SK-N-SH (cell line): ENCODE data around the gene TNFRSF1A.

Source experiments
- EZH2phosphoT487 ChIP-seq: fragments of 200-600 bp; sonication (generic); IDR thresholded peaks from 2 replicates; pipeline ENCODE4 v1.6.1; 2017; ENCODE audit warnings: low read depth, mixed run types, mild to moderate bottlenecking, antibody characterized with exemption, moderate library complexity, borderline replicate concordance
- FOXJ3 ChIP-seq: sonication (generic); formaldehyde crosslinking; IDR thresholded peaks from 2 replicates; pipeline ENCODE4 v1.5.1; 2020; ENCODE audit warnings: mild to moderate bottlenecking, missing genetic modification reagents
- NFIC ChIP-seq: IDR thresholded peaks from 2 replicates; pipeline ENCODE4 v1.4.0; 2012; ENCODE audit warnings: borderline replicate concordance
- SMC3 ChIP-seq: IDR thresholded peaks from 2 replicates; pipeline ENCODE4 v1.6.1; 2012; ENCODE audit warnings: low read depth, low read length, improper control_type of control experiment
- TF ChIP-seq, protein P1 (sequence below): fragments of 200-600 bp; sonication (generic); IDR thresholded peaks from 2 replicates; pipeline ENCODE4 v1.6.1; 2017; ENCODE audit warnings: antibody characterized with exemption, mild to moderate bottlenecking, moderate library complexity
- TF ChIP-seq, protein P2 (sequence below): IDR thresholded peaks from 2 replicates; pipeline ENCODE4 v1.6.1; 2012; ENCODE audit warnings: mild to moderate bottlenecking, low read depth, low read length, moderate library complexity

DNA sequence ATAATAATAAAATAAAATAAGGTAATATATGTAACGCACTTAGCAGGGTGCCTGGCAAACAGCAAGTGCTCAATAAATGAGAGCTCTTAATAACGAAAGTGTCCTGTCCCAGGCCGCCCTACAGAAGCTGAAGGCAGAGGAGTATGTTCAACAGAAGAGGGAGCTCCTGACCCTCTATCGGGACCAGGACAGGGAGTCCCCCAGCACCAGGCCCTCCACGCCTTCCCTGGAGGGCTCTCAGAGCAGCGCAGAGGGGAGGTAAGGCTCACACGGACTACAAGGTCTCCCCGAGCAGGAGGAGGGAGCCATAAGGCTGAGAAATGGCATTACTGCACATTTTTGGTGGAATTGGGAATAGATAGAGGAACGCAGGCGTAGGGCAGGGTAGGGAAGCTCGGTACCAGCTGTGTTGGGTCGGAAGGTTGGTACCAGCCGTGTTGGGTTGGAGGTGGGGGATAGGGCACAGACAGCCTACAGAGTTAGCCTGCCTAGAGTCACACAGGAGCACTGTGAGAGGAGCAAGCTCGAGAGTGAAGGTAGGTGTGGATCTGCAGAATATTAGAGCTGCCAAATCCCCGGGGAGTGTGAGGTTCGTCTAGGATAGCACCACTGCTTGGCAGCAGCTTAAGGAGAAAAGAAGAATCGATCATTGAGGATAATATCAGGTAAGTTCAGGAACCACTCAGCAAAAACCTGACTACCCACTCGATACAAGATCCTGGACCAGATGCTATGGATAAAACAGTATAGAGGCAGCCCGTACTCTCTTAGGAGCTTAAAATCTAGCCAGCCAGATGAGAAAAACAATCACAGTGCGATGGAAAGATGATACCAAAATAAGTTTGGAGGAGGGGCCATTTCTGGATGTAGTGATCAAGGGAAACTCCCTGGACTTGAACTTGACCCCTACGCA, 15.3 kb downstream of the TNFRSF1A start:
- TF ChIP-seq SMC3 (peak; percentile 31; the same call in 1 of the 2 replicates), FOXJ3 (no peak), EZH2phosphoT487 (no peak), NFIC (no peak)
- TF ChIP-seq, protein P1, sequence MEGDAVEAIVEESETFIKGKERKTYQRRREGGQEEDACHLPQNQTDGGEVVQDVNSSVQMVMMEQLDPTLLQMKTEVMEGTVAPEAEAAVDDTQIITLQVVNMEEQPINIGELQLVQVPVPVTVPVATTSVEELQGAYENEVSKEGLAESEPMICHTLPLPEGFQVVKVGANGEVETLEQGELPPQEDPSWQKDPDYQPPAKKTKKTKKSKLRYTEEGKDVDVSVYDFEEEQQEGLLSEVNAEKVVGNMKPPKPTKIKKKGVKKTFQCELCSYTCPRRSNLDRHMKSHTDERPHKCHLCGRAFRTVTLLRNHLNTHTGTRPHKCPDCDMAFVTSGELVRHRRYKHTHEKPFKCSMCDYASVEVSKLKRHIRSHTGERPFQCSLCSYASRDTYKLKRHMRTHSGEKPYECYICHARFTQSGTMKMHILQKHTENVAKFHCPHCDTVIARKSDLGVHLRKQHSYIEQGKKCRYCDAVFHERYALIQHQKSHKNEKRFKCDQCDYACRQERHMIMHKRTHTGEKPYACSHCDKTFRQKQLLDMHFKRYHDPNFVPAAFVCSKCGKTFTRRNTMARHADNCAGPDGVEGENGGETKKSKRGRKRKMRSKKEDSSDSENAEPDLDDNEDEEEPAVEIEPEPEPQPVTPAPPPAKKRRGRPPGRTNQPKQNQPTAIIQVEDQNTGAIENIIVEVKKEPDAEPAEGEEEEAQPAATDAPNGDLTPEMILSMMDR, result peak; percentile 43
- TF ChIP-seq, protein P2, sequence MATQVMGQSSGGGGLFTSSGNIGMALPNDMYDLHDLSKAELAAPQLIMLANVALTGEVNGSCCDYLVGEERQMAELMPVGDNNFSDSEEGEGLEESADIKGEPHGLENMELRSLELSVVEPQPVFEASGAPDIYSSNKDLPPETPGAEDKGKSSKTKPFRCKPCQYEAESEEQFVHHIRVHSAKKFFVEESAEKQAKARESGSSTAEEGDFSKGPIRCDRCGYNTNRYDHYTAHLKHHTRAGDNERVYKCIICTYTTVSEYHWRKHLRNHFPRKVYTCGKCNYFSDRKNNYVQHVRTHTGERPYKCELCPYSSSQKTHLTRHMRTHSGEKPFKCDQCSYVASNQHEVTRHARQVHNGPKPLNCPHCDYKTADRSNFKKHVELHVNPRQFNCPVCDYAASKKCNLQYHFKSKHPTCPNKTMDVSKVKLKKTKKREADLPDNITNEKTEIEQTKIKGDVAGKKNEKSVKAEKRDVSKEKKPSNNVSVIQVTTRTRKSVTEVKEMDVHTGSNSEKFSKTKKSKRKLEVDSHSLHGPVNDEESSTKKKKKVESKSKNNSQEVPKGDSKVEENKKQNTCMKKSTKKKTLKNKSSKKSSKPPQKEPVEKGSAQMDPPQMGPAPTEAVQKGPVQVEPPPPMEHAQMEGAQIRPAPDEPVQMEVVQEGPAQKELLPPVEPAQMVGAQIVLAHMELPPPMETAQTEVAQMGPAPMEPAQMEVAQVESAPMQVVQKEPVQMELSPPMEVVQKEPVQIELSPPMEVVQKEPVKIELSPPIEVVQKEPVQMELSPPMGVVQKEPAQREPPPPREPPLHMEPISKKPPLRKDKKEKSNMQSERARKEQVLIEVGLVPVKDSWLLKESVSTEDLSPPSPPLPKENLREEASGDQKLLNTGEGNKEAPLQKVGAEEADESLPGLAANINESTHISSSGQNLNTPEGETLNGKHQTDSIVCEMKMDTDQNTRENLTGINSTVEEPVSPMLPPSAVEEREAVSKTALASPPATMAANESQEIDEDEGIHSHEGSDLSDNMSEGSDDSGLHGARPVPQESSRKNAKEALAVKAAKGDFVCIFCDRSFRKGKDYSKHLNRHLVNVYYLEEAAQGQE, result no peak
